GM18867 (cell line): ENCODE data around the gene SHISA6.

Source experiments
- ATAC-seq: cut with Tn5 transposase; IDR thresholded peaks from one replicate; pipeline ENCODE4 v1.9.1; 2021; ENCODE audit warnings: mild to moderate bottlenecking, moderate library complexity; ENCODE audit not compliant: unreplicated experiment

Gene SHISA6

DNA sequence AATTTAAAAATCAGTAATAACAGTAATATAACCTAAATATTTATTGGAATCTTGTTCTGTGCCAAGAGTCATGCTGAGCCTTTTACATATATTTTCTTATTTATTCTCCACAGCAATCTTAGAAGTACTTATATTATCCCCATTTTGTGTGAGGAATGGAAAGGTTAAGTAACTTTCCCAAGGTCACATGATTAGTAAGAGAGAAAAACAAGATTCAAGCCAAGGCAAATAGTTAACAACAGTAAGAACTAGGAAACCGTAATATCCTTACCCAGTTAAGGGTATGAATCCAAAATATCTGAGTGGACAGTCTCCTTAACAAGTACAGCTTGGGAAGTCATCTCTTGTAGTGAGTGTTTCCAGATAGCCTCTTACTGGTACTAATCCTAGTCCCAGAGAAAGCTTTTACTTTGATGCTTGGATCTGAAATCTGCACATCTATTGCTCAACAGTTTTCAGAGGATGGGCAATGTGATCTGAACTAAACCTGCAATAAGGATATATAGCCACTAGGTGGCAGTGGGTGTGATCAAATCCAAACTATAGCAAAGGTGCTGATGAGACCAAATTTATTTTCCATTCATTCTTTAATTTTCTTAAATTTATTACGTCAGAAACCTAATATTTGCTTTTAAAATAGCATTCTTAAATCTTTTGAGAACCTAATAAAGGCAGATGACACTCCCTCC, 23.3 kb downstream of the SHISA6 start:
- ATAC-seq, result no peak

DNA sequence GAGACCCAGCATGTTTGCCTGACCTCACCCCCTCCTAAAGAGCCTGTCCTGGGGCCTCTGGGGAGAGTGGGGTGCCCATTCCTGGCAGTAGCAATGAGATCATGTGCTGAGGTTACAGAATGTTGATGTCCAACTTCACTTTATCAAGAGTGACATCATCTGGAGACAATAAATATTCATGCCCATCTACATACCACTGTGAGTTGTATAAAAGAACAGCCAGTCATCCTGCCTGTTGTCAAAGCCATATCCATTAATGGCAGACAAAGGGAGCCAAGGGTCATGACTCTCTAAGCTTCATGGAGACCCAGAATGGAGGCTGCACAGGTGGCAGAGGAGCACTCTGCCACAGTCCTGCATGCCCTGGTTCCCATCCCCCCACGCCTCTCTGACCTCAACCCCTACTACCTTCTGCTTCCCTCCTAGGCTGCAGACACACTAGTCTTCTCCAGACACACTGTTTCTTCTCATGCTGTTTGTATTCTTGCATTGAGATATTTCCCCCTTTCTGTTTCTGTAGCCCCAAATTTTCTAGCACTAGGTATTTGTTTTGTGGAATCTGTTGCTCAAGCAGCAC, 27.1 kb downstream of the SHISA6 start:
- ATAC-seq, result no peak

DNA sequence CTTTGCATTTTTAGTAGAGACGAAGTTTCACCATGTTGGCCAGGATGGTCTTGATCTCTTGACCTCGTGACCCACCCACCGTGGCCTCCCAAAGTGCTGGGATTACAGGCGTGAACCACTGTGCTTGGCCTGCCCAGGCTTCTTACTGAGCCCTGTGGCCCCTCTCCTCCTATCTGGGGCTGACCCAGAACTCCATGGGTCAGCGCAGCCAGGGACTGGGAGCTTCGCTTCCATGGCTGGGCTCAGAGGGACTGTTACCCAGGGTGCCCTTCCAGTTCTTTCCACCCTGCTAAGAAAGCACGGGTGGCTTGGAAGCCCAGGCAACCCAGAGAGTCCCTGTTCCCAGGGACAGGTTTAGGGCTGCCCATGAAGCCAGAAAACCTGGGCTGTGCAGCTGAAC, 28.2 kb downstream of the SHISA6 start:
- ATAC-seq, result no peak

DNA sequence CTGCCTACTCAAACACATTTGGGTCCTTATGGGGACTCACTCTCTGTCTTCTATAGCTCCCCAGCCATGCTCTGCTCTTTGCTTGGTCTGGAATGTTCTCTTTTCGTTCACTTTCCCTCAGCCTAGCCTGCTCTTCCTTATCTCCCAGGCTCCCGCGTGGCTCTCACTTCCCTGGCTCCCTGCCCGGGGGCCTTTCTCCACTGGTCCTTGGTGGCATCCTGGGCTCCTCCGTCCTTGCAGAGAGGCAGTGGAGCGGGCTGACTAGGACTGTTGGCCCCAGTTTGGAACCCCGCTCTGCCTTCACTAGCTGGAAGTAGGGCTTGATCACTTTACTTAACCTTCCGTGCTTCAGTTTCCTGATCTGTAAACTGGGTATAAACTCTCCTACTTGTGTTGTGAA, 31.2 kb downstream of the SHISA6 start:
- ATAC-seq, result no peak

DNA sequence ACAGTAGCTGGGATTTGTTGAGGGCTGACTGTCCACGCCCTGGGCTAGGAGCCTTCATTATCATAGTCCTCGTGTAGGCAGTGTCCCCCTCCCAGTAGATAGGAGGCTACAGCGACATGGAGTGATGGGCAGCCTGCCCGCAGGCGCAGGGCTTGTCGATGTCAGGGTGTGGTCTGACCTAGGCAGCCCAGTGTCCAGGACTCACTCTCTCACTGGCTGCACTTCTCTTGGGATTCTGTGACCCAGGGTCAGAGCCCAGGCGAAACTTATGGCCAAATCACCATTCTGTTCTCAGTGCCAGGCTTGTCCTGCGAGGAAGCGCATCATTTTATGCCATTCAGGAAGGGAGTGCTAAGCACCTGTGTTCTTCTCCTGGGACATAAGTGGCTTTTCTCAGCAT, 32.6 kb downstream of the SHISA6 start:
- no peak for ATAC-seq

DNA sequence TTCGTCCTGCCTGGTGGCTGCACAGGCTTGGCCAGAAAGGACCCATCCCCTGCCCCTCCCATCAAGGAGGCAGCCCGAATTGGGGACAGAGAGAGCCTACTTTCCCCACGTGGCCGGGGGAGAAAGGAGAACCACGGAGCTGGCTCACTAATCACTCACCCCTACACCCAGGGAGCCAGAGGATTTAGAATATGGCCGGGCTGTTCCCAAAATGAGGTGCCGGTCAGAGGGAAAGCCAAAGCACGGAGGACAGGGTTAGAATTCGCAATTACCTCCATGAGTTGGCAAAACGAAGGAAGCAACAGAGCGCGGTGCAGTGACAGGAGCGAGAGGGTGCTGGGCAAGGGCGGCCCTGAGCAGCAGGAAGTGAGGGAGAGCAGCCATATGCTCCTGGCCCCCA, 33.1 kb downstream of the SHISA6 start:
- no peak for ATAC-seq

DNA sequence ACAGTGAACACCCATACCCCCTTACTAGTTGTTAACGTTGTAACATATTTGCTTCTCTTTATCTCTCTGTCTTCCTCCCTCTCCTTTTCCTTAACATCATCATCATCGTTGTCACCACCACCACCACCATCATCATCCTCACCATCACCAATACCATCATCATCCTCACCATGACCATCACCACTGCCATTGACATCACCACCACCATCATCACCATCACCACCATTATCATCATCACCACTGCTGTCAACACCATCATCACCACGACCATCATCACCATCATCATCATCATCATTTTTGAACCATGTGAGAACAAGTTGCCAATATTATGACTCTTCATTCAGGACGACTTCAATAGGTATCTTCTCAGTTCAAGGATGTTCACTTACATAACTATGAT, 35.5 kb downstream of the SHISA6 start:
- no peak for ATAC-seq

DNA sequence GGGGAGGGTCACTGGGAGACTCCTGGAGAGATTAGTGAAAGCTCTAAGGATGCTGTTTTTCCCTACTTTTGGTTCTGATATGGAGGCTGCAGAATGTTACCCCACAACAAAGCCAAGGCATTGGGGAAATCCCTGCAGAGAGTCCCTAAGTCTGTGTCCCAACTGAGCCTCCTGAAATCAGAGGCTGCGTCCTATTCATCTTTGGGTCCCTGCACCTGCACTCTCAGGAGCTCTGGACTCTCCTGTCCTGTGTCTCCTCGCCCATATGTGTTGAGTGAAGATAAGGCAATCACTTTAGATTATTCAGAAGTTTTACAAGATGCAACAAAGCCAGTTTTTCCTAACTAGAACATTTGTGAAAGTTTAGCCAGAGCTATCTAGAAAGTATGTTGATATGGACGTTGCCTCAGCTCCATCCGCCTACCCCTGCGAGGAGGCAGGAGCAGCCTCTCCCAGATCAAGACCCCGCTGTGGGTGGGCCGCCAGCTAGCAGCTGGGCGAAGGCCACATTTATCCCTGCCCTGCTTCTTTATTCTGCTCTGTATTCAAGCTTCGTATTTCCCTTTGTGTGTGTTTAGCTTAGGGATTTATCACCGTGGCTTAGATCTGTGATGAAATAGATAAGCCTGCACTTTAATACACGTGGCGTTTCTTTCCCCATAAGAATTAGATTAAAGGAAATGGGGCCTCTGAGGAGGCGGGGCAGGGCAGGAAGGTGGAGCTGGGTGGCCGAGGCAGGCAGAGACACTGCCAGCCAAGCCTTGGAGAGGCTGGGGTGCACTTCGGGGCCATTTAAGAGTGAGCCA, 37.4 kb downstream of the SHISA6 start:
- ATAC-seq, result no peak

DNA sequence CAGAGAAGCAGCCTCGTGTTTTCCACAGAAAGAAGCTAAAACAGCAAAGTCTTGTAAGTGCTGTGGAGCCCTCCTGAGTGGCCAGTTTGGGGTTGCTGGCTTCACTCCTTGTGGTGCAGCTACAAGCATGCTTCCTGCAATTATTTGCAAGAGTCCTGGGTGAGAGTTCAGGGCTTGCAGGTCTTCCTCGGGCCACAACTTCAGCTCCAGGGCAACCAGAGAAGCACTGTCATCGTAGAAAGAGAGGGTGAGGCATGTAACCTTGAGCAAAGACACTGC, 37.9 kb downstream of the SHISA6 start:
- no peak for ATAC-seq

DNA sequence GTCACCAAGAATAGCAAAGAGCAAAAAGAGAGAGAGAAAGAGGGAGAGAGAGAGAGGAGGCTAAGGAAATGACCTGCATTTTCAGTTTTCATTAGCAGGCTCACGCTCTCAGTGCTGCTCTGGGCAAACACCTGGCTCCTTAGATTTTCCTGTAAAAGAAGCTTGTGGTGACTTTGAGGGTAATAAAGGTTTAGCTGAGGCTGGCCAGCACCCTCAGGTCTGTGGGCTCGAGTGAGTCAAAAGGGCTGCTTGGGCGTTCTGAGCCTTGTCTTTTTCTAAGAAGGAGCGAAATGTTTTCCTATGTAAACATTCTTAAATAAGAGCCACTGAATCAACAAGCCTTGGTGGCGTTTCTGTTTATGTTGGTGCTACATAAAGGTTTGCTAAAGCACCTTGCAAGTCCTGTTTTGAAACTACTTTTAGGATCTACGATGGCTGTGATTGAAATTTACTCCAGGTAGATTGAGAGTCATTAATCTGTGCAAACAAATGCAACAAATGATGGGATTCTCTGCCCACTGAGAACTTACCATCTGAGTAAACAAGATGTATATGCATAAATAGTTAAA, 38.8 kb downstream of the SHISA6 start:
- ATAC-seq, result no peak

DNA sequence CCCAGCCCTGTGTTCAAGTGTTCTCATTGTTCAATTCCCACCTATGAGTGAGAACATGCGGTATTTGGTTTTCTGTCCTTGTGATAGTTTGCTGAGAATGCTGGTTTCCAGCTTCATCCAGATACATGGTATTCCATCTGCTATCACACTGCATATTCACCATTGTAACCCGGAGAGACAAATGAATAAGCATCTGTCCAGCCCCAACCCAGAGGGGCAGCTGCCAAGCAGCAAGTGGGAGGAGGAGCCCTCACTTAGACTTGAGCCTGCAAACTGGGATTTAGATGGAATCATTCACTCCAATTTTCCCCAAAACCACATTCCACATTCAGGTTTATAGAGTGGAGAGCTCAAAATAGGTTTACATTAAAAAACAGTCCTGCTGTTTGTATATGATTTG, 41.6 kb downstream of the SHISA6 start:
- ATAC-seq, result no peak

DNA sequence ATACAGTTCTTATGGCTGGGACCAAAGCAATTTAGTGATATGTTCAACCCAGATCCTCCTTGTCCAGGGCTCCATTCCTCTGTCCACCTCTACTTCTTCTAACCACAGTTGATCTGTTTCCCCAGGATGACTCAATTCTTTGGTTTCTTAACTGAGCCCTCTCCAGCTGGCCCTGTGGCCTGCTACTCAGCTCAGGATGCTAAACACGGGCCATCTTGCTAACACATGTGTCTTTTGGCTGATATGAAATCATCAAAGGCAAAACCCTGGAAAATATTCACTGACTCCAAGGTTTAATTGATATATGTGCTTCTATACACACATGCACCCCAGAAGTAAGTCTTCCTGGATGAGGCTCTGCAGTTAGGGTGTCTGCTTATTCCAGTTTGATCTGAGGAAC, 43.8 kb downstream of the SHISA6 start:
- no peak for ATAC-seq

DNA sequence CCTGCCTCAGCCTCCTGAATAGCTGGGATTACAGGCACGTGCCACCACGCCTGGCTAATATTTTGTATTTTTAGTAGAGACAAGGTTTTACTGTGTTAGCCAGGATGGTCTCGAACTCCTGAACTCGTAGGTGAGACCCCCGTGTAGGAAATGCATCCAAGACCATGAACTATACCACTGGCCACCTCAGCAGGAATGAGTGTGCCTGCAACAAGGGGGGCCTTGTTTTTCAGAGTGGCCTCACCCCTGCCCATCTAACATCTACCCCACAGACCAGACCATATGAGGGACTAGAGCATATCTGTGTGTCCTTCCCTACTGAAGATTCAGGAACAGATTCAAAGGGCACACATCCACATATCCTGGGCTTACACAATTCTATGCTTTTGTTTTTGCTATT, 44.9 kb downstream of the SHISA6 start:
- no peak for ATAC-seq

DNA sequence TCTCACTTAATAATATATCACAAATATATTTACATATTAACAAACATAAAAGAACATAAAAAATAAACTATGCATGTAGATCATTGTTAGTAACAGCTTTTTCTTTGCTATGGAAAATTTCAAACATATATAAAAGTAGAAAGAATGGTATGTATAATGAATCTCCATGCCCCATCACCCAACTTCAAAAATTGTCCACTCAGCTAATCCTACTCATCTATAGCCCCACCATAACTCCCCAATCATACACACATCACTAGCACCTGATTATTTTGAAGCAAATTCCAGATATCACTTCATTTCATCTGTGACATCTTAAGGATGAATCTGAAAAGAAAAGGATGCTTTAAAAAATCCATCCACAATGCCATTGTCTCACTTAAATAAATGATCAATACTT, 46.8 kb downstream of the SHISA6 start:
- no peak for ATAC-seq

DNA sequence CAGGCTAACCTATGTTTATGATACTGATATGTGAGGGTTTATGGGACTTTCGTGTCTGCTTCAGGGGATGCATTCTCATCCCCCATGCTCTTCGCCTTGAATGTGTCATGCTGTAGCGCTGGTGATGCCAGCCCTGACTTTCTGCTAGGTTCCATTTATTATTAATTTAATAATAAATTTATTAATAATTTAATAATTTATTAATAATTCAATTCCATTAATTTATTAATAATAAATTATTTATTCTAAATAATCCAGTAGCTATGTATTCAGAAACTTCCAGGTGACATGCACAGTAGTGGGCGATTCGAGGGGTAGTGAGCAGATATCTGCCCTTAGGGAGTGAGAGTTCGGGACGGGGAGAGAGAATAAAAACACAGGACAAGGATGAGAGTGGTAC, 49.8 kb downstream of the SHISA6 start:
- no peak for ATAC-seq

DNA sequence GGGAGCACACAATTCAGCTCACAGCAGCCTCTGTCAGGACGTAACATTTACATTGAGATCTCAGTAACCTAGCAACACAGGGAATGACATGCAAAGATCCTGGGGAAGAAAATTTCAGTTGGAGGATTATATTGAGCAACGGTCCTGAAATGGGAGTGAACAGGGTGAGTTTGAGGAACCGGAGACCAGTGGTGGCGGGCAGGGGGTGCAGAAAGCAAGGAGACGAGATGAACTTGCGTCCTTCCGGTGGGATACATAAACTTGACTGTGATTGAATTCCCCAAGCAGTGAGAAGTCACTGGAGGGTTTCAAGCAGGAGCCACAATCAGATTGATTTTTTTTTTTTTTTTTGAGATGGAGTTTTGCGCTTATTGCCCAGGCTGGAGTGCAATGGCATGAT, 51.5 kb downstream of the SHISA6 start:
- ATAC-seq, result no peak

DNA sequence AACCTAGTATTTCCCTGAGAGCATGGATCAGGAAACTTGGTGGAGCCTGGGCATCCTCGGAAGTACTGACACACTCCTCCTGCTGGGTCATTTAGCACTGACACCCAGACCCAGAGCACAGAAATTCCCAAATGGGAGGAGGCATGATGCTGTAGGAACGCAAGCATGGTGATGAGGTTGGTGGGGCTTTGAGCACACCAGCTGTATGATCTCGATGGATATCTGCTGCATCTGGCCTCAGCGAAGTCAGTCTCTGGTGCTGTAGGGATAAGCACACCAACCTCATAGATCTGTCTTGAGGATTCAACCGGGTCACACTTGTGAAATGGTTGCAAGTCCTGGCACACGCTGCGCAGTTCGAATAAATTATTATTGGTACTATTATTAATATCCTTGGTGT, 52.5 kb downstream of the SHISA6 start:
- no peak for ATAC-seq

DNA sequence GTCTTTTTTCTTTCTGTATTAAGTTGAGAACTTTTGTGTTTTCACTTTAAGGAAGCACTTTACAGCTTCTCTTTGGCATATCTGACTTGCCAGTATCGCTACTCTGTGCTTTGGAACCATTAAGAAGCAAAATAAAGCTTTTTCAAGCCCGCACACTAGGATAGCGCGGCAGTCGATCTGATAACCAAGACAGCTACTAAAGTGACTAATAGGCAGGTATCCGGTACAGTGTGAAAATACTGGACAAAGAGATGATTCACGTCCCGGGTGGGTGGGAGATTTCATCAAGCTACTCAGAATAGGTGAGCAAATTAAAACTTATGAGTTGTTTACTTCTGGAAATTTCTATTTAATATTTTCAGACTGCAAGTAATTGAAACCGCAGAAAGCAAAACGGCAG, 53.8 kb downstream of the SHISA6 start:
- no peak for ATAC-seq

DNA sequence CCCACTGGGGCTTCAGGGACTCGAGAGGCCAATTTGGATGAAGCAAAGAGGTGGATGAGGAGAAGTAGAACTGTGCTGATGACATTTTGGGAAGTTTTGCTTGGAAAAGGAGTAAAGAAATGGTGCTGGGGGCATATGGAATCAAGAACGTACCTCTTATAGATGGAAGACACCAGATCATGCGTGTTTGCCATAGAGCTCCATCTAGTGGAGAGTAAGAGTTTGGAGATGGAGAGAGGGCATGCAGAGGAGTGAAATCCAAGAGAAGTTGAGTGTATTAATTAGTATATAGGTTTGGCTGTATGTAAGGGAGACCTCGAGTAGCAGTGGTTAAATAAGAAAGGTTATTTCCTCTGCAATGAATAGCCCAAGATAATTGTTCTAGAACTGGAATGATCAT, 56.0 kb downstream of the SHISA6 start:
- ATAC-seq, result no peak

DNA sequence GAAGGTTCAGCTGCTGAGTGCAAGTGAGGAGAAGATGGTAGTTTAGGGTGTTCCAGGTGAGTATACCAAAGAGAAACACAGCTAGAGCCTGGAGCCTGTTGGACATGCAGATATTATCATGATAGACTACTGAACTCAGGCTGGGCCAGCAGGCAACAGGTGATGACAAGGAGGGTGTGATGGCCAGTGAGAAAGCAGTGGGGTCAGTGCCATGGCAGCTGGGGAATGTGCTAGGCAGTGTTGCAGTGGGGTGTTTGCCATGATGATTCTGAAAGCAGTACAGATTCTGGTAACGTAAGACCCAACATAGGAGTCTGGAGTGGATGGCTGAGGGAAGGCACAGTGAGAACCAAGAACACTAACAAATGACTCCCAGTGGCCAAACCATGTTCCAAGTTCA, 57.4 kb downstream of the SHISA6 start:
- no peak for ATAC-seq

DNA sequence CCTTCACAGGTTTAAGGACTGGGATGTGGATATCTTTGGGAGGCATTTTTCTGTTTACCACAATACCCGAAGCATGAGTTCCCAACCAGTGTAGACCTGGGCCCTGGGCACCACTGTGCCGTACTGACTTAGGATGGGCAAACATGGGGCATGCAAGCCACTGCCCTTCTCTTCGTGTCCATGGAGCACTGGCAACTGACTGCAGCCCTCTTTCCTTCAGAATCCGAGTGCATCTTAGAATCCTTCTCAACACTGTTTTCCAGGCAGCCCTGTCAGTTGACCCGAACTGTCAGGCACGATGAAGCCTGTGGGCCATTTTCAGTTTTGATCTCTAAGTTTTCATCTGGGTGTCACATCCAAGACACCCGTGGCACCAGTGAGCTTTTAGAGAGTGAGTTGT, 59.2 kb downstream of the SHISA6 start:
- ATAC-seq, result no peak

DNA sequence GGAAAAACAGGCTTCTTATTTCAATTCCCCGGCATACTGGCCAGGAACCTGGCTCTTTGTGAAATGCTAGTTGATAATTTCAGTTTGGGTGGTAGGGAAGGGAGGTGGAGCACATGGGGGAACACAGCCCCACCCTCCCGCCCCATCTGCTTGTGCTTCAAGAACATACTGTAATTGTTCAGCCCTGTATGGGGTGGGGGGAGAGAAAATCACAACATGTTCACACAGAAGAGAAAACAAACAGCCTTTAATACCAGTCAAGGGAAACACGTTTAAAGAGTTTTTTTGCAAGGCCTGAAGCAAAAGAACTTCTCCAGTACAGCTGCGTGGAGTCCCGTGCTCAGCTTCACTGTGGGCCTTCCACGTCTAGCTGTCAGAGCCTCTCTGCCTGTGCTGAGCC, 59.7 kb downstream of the SHISA6 start:
- no peak for ATAC-seq
